Mucosa of stomach (tissue), 1 donor: Measurements from ENCODE around the gene TCEAL2.
"Not testable (repeated sequence)": the region's sequence is repeated elsewhere in the genome, so short reads cannot be mapped to it uniquely, and the experiment has no call there.

Source experiments
- H3K27me3 ChIP-seq: one replicate; pipeline ENCODE4 v1.7.0; 2013; ENCODE audit warnings: mild to moderate bottlenecking, low read length; ENCODE audit not compliant: control insufficient read depth, insufficient read depth
- H3K36me3 ChIP-seq: one replicate; pipeline ENCODE4 v1.7.0; 2013; ENCODE audit warnings: low read length; ENCODE audit not compliant: control insufficient read depth, insufficient read depth
- H3K4me1 ChIP-seq: one replicate; pipeline ENCODE4 v1.7.0; 2013; ENCODE audit warnings: mild to moderate bottlenecking, low read length; ENCODE audit not compliant: control insufficient read depth, insufficient read depth
- H3K4me3 ChIP-seq: one replicate; pipeline ENCODE4 v1.7.0; 2013; ENCODE audit warnings: low read length
- H3K9ac ChIP-seq: one replicate; pipeline ENCODE4 v1.7.0; 2013; ENCODE audit warnings: mild to moderate bottlenecking, low read length, moderate library complexity
- H3K9me3 ChIP-seq: one replicate; pipeline ENCODE4 v1.7.0; 2013; ENCODE audit warnings: mild to moderate bottlenecking, low read length, moderate library complexity; ENCODE audit not compliant: control insufficient read depth
- donor health status: Pancreatic carcinoma.

The TCEAL2 gene

DNA sequence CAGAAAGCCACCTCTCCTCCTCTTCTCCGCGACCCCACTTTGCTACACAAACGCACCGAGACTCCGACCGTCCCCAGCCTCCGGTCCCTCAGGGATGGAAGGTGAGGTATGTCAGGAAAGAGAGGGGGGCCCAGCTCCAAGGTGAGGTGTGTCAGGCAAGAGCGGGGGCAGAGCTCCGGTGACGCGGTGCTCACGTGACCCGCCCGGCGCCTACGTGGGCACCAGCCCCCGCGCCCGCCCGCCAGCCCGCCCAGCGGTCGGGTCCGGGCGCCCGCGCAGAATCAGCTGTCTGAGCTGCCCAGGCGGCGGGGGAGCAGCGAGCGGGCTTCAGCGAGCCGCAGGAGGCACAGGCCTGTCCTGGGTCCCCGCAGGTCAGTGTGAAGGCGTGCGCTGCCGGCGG is at the start of gene TCEAL2:
Gene TCEAL2, plus strand, starts transcription at position 244 of the 400 bp plus-strand sequence. CDS start 1,152 bp downstream, outside the sequence.
- not testable (repeated sequence) for H3K27me3 ChIP-seq, H3K36me3 ChIP-seq, H3K4me1 ChIP-seq, H3K9me3 ChIP-seq, H3K4me3 ChIP-seq, H3K9ac ChIP-seq

DNA sequence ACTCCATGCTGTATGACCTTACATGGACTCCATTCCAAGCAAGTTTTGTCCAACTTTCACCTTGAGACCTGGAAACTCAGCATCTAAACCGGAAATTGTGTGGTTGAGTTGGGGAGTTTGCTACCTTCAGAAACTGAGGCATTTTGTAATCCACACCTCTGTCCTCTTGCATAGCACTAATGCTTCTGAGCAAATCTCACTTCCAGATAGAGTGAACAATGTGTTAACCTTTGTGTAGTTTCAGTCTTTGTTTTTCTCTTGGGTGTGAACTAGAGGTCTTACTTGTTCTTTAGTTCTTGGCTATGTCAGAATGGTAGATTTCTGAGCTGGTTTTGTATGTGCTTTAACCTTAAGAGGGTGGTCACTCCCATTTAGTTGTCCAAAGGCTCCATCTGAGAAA is 48.1 kb upstream of the TCEAL2 start:
- H3K27me3 ChIP-seq, result no peaks in the 10 kb centered on the region
- H3K4me1 ChIP-seq, result no peaks in the 10 kb centered on the region
- no peaks in the 10 kb centered on the region for H3K36me3 ChIP-seq

GRCh38 chrX:102085706-102086105 is 39.8 kb upstream of the TCEAL2 start:
- Histone ChIP-seq H3K9ac (no peak overlapping the region), H3K27me3 (no peaks in the 10 kb centered on the region), H3K9me3 (no peaks in the 10 kb centered on the region)

More for the DNA sequence above, 48.1 kb upstream of the TCEAL2 start:
- Histone ChIP-seq H3K9me3 (no peaks in the 10 kb centered on the region), H3K9ac (no peak overlapping the region), H3K4me3 (no peak overlapping the region)

GRCh38 chrX:102113367-102113766 is 12.1 kb upstream of the TCEAL2 start:
- Histone ChIP-seq H3K4me1 (no peaks in the 10 kb centered on the region), H3K4me3 (no peak overlapping the region), H3K27me3 (no peaks in the 10 kb centered on the region), H3K9me3 (no peaks in the 10 kb centered on the region), H3K36me3 (no peaks in the 10 kb centered on the region), H3K9ac (no peak overlapping the region)

More at GRCh38 chrX:102085706-102086105, 39.8 kb upstream of the TCEAL2 start:
- no peaks in the 10 kb centered on the region for H3K4me1 ChIP-seq
- no peak overlapping the region for H3K4me3 ChIP-seq
- no peaks in the 10 kb centered on the region for H3K36me3 ChIP-seq

GRCh38 chrX:102115748-102116147 is 9.7 kb upstream of the TCEAL2 start:
- Histone ChIP-seq H3K4me3 (no peak overlapping the region), H3K27me3 (no peaks in the 10 kb centered on the region), H3K9ac (no peak overlapping the region), H3K4me1 (no peaks in the 10 kb centered on the region), H3K36me3 (no peaks in the 10 kb centered on the region), H3K9me3 (no peaks in the 10 kb centered on the region)

DNA sequence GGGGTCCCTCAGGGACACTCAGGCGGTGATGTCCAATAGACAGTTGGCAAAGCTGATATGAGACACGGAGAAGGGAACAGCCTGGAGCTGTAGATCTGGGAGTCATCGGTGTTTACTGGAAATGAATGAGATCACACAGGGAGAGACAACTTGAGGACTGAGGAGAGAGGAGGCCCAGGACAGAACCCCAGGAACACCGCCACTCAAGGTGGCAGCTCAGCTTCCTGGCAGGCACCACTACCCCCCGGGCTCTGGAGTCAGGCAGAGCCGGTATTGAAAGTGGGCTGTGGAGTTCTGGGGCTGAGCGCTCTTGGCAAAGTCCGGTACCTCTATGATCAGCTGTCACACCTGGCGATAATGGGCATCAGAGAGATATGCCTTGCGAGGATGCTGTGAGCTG is 465 bp upstream of the TCEAL2 start:
- not testable (repeated sequence) for H3K36me3 ChIP-seq, H3K4me1 ChIP-seq, H3K9ac ChIP-seq, H3K9me3 ChIP-seq, H3K27me3 ChIP-seq, H3K4me3 ChIP-seq

DNA sequence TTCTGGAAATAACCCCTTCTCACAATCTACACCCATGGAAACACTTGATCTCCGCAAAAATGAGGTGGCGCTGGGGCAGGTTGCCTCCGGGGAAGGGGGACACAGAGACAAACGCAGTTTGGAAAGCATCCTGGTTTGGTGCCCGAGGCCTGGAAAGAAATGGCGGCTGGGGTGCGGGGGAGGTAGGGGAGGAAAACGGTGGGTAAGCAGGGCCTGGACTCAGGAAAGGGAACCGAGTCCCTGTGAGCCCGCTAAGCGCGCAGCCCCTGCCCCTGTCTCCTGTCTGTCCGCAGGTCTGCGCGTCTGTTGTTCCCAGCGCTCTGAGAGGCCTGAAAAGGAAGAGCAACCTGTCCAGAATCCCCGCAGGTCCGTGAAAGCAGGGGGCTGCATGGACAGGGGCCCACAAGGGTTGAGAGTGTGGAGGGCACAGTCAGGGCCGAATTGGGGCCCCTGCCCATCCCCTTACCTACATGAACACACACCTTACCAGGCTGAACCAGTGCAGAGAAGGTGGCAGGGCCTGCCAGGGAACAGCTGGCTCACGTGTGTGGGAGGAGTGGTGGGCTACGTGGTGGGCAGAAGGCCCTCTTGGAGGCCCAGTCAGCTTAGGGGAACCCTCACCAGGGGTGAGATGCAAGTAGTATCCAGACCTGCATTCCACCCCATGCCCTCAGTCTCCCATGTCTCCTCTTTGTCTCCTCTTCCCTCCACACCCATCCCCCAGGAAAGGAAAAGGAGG is 770 bp downstream of the TCEAL2 start:
- not testable (repeated sequence) for H3K4me1 ChIP-seq, H3K36me3 ChIP-seq, H3K9ac ChIP-seq, H3K27me3 ChIP-seq, H3K9me3 ChIP-seq, H3K4me3 ChIP-seq

- H3K4me1 ChIP-seq, result no peaks in the 10 kb centered on the region
- H3K9ac ChIP-seq, result no peak overlapping the region
- no peaks in the 10 kb centered on the region for H3K27me3 ChIP-seq
- H3K36me3 ChIP-seq, result no peaks in the 10 kb centered on the region
- H3K9me3 ChIP-seq, result no peaks in the 10 kb centered on the region
- H3K4me3 ChIP-seq, result no peak overlapping the region
Measured at GRCh38 chrX:102126863-102127262, 1.4 kb downstream of the TCEAL2 start.

- Histone ChIP-seq H3K27me3 (no peaks in the 10 kb centered on the region), H3K4me3 (no peak overlapping the region), H3K9ac (no peak overlapping the region), H3K9me3 (no peaks in the 10 kb centered on the region), H3K36me3 (no peaks in the 10 kb centered on the region), H3K4me1 (no peaks in the 10 kb centered on the region)
Measured at GRCh38 chrX:102129473-102129872, 4.0 kb downstream of the TCEAL2 start.

GRCh38 chrX:102138064-102138463 is 12.6 kb downstream of the TCEAL2 start:
- Histone ChIP-seq H3K36me3 (no peaks in the 10 kb centered on the region), H3K9ac (no peak overlapping the region), H3K4me3 (no peak overlapping the region), H3K27me3 (no peaks in the 10 kb centered on the region), H3K9me3 (no peaks in the 10 kb centered on the region), H3K4me1 (no peaks in the 10 kb centered on the region)

DNA sequence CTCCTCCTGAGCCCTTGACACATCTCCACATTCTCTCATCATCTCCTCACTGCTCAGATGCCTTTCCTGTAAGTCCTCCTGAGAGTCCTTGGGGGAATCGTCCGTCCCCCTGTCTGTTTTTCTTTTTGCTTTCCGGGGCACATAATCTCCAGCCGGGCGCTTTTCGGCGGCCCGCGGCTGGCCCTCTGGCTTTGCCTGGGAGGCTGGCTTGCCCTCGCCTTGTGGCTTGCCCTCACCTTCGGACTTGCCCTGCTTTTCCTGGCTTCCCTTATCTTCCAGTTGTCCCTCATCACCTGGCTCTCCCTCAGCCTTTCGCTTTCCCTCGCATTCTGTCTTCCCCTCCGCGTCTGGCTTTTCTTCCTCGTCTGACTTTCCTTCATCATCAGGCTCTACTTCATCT is 15.4 kb downstream of the TCEAL2 start:
- not testable (repeated sequence) for H3K4me3 ChIP-seq, H3K4me1 ChIP-seq, H3K9ac ChIP-seq, H3K36me3 ChIP-seq, H3K27me3 ChIP-seq, H3K9me3 ChIP-seq

GRCh38 chrX:102141631-102142030 is 16.2 kb downstream of the TCEAL2 start:
- H3K27me3 ChIP-seq, H3K4me1 ChIP-seq, H3K36me3 ChIP-seq, H3K9ac ChIP-seq, H3K9me3 ChIP-seq, H3K4me3 ChIP-seq: not testable (repeated sequence)

GRCh38 chrX:102142274-102142673 is 16.8 kb downstream of the TCEAL2 start, which contains the start of gene TCEAL6:
Gene TCEAL6, minus strand, starts transcription at chrX:102142481.
- not testable (repeated sequence) for H3K27me3 ChIP-seq, H3K9ac ChIP-seq

More at GRCh38 chrX:102142274-102142673, 16.8 kb downstream of the TCEAL2 start, which contains the start of gene TCEAL6:
- H3K36me3 ChIP-seq, H3K4me3 ChIP-seq, H3K9me3 ChIP-seq, H3K4me1 ChIP-seq: not testable (repeated sequence)
